ENCODE data around the gene CYB5B.

Gene CYB5B

GRCh38 chr16:69443927-69444631 lies 19.7 kb downstream of the CYB5B start:
- in situ Hi-C loops (cut with HindIII; ENCODE audit: low pct_ligation_motif_present, low sequenced_read_pairs): no loop called here
- no peaks in the 10 kb centered on the region for H3K27me3 ChIP-seq (replicated peaks)
- H3K4me3 ChIP-seq (ENCODE audit: low read depth, low read length): no peak overlapping the region
- no peak for TF ChIP-seq CTCF (IDR thresholded peaks at IDR 0.05; ENCODE audit: low read depth, low read length, missing control alignments)
- DNase-seq: peak; percentile 18
- H3K36me3 ChIP-seq (replicated peaks): peaks cover 8% of the 10 kb centered on the region
- peak overlapping the region; percentile 52 for H3K27ac ChIP-seq

DNA sequence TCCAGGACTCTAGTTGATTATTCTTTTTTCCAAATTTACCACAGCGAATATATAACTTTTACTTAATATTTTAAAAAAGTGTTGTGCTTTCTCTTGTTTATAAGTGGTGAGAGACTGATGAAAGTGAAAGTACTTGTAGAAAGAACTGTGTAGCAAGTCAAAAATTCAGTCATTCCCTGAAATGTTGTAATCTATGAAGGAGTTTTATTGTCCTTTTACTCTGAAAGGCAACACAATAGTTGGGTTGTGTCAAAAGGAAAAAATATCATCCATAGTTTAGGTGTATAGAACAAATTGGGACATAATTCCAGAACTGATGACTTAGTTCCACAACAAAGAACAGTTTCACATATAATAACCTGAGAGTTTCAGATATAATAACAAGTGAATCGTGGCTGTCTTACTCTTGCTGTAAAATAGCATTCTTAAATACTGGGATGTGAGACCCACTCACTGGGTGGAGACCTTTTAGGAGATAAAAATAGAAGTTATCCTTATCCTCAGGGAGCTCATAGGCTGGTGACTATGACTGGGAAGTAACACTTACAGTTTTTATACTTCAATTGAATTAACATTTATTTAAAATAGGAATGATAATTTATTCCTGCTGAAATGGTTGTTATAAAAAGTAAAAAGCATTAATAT lies 20.6 kb downstream of the CYB5B start:
- DNase-seq: no peak
- in situ Hi-C loops (cut with HindIII; ENCODE audit: low pct_ligation_motif_present, low sequenced_read_pairs): no loop called here
- peak overlapping the region; percentile 52 for H3K27ac ChIP-seq
- H3K36me3 ChIP-seq (replicated peaks): peaks cover 8% of the 10 kb centered on the region
- TF ChIP-seq CTCF (IDR thresholded peaks at IDR 0.05; ENCODE audit: low read depth, low read length, missing control alignments): no peak
- no peaks in the 10 kb centered on the region for H3K27me3 ChIP-seq (replicated peaks)
- no peak overlapping the region for H3K4me3 ChIP-seq (ENCODE audit: low read depth, low read length)

GRCh38 chr16:69448470-69449193 lies 24.2 kb downstream of the CYB5B start:
- no peaks in the 10 kb centered on the region for H3K27me3 ChIP-seq (replicated peaks)
- no peak for DNase-seq
- no peak overlapping the region for H3K4me3 ChIP-seq (ENCODE audit: low read depth, low read length)
- peaks cover 8% of the 10 kb centered on the region for H3K36me3 ChIP-seq (replicated peaks)
- no peak for TF ChIP-seq CTCF (IDR thresholded peaks at IDR 0.05; ENCODE audit: low read depth, low read length, missing control alignments)
- in situ Hi-C loops (cut with HindIII; ENCODE audit: low pct_ligation_motif_present, low sequenced_read_pairs): no loop called here
- H3K27ac ChIP-seq: no peak overlapping the region

DNA sequence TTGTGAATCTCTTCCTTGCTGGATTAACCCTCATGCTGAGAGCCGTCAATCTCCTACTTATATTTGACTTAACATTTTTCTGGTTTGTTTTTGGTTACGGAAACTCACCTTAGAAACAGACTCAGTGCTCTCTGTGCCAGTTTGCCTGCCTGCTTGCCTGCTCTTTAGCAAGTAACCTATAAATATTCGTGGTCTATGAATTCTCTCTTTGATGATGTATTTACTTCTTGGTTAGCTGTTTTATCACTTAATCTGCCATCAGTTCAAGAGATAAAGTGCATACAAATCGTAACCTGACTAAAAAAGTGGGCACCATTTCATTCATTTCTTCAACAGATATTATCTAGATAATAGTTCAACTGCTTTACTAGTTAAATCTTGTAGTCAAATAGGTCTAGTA lies 26.7 kb downstream of the CYB5B start:
- H3K27me3 ChIP-seq (replicated peaks): no peaks in the 10 kb centered on the region
- in situ Hi-C loops (cut with HindIII; ENCODE audit: low pct_ligation_motif_present, low sequenced_read_pairs): no loop called here
- DNase-seq: no peak
- H3K36me3 ChIP-seq (replicated peaks): peaks cover 10% of the 10 kb centered on the region
- TF ChIP-seq CTCF (IDR thresholded peaks at IDR 0.05; ENCODE audit: low read depth, low read length, missing control alignments): no peak
- no peak overlapping the region for H3K27ac ChIP-seq
- no peak overlapping the region for H3K4me3 ChIP-seq (ENCODE audit: low read depth, low read length)

DNA sequence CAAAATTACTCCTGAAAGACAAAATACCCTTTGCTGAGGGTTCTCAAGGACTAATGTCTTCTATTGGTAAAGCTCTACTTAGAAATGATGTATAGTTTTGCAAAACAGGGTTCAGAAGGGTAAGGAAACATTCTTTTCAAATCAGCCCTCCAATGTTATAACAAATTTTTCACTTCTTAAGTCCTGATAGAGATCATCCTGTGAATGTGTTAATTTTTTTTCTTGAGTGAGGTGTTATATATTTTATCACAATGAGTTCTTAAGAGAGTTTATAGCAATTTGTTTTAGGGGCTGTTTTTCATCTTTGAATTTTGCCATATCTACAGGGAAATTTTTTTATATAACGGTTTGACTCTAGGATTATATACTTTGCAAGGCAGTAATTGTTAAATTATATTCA lies 29.5 kb downstream of the CYB5B start:
- Histone ChIP-seq H3K27me3 (replicated peaks) (no peaks in the 10 kb centered on the region), H3K36me3 (replicated peaks) (peaks cover 2% of the 10 kb centered on the region), H3K27ac (no peak overlapping the region), H3K4me3 (ENCODE audit: low read depth, low read length) (no peak overlapping the region)
- no peak for DNase-seq
- in situ Hi-C loops (cut with HindIII; ENCODE audit: low pct_ligation_motif_present, low sequenced_read_pairs): no loop called here
- no peak for TF ChIP-seq CTCF (IDR thresholded peaks at IDR 0.05; ENCODE audit: low read depth, low read length, missing control alignments)

All from brain microvascular endothelial cell (primary cell).